GM12875 (cell line): ENCODE measurements around the gene NACC1.

Experiments
- H3K4me3 ChIP-seq: one replicate; pipeline ENCODE4 v1.5.1; 2011; ENCODE audit warnings: low read depth, low read length, control low read depth
- TF ChIP-seq, protein P1 (sequence below): IDR thresholded peaks from 2 replicates; pipeline ENCODE4 v1.5.1; 2011; ENCODE audit warnings: low read depth, mild to moderate bottlenecking, control low read depth, inconsistent platforms, low read length, moderate library complexity, borderline replicate concordance; ENCODE audit not compliant: insufficient read depth

Gene NACC1

DNA sequence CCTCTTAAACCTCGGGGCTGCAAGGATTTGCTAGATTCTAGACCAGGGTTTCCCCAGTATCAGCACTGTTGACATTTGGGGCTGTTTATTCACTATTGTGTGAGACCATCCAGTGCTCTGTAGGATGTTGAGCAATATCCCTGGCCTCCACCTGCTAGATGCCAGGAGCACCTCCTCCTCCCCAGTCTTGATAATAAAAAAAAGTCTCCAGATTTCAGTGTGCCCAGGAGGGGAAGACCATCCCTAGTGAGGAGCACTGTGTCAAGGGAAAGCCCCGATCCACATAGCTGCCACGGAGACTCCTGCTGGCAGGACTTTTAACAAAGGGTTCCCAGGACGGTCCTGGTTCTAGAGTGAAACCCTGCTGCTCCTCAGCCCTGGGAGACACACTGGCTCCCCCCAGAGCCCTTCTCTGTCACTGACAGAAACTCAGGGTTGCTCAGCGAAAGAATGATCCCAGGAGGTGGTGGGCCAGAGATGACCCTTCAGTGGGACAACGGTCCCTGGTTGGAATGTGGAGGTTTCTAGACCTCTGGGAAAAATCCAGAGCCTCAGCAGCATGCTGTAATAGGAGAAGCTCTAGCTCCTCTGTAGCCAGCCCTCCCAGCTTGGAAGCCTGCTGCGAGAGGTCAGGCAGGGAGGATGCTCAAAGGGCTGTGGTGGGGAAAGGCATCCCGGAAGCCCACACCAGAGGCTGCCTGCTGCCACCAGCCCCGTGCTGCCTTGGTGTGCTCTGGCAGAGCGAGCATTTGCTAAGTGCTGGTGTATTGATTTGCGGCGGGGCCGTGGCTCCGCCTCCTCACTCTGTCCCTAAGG, 35.7 kb upstream of the NACC1 start:
- TF ChIP-seq, protein P1, sequence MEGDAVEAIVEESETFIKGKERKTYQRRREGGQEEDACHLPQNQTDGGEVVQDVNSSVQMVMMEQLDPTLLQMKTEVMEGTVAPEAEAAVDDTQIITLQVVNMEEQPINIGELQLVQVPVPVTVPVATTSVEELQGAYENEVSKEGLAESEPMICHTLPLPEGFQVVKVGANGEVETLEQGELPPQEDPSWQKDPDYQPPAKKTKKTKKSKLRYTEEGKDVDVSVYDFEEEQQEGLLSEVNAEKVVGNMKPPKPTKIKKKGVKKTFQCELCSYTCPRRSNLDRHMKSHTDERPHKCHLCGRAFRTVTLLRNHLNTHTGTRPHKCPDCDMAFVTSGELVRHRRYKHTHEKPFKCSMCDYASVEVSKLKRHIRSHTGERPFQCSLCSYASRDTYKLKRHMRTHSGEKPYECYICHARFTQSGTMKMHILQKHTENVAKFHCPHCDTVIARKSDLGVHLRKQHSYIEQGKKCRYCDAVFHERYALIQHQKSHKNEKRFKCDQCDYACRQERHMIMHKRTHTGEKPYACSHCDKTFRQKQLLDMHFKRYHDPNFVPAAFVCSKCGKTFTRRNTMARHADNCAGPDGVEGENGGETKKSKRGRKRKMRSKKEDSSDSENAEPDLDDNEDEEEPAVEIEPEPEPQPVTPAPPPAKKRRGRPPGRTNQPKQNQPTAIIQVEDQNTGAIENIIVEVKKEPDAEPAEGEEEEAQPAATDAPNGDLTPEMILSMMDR: 0 out of 2 replicates have a peak, but pooled peaks have one; percentile 5
- H3K4me3 ChIP-seq: no peak overlapping the region

GRCh38 chr19:13083008-13083404, 35.1 kb upstream of the NACC1 start:
- no peak overlapping the region for H3K4me3 ChIP-seq
- TF ChIP-seq, protein P1: no peak

DNA sequence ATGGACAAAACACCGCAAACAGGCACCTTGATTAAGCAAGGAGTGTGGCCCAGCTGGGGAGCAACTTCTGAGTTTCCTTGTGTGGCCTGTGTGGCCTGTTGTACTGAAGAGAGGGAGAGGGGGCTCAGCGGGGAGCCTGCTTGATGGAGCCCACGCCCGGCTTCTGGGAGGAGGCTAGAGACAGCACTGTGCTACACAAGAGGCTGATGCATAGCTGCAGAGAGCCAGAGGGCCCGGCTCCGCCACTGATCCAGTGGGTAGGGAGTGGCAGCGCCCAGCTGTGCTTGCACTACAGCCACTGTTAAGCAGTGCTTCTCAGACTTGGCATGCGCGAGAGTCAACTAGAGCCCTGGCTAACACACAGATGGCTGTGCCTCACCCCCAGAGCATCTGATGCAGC, 34.4 kb upstream of the NACC1 start:
- TF ChIP-seq, protein P1: no peak
- H3K4me3 ChIP-seq: no peak overlapping the region

DNA sequence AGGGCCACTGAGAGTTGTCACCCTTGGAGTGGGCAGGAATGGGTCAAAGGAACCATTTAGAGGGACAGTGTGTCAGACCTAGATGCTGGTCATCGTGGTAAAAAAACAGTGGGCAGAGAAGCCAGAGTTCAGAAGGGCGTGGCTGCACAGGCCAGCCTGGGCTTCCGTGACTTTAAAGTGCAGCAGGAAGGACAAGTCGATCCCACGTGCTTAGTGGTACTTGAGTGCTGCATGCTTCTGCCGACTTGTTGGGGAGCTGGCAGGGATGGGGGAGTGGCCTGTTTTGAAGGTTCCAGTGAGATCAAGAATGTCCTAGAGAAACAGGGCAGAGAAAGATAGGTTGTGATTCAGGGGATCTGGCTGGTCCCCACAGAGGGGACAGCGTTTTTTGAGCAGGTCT, 32.4 kb upstream of the NACC1 start:
- no peak overlapping the region for H3K4me3 ChIP-seq
- TF ChIP-seq, protein P1: no peak

DNA sequence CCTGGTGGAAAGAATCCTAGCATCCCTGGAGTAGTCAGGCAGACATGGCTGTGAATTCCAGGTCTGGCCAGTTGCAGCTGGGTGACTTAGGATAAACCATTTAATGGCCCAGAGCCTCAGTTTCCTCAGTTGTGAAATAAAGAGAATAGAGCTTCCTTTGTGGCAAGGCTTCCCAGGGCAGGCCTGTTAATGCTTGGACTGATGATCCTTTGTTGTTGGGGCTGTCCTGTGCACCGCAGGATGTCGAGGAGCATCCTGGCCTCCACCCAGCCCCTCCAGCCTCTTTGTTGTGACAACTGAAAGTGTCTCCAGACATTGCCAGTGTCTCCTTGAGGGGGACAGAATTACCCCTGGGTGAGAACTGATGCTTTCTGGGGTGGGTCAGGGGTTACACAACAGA, 31.7 kb upstream of the NACC1 start:
- TF ChIP-seq, protein P1: no peak
- H3K4me3 ChIP-seq: no peak overlapping the region

GRCh38 chr19:13087295-13087694, 30.8 kb upstream of the NACC1 start:
- TF ChIP-seq, protein P1: no peak
- no peak overlapping the region for H3K4me3 ChIP-seq
